ENCODE results near the gene TMC2.
A peak's percentile ranks its signal among the peaks of the same experiment; 100 is the strongest.

DNA sequence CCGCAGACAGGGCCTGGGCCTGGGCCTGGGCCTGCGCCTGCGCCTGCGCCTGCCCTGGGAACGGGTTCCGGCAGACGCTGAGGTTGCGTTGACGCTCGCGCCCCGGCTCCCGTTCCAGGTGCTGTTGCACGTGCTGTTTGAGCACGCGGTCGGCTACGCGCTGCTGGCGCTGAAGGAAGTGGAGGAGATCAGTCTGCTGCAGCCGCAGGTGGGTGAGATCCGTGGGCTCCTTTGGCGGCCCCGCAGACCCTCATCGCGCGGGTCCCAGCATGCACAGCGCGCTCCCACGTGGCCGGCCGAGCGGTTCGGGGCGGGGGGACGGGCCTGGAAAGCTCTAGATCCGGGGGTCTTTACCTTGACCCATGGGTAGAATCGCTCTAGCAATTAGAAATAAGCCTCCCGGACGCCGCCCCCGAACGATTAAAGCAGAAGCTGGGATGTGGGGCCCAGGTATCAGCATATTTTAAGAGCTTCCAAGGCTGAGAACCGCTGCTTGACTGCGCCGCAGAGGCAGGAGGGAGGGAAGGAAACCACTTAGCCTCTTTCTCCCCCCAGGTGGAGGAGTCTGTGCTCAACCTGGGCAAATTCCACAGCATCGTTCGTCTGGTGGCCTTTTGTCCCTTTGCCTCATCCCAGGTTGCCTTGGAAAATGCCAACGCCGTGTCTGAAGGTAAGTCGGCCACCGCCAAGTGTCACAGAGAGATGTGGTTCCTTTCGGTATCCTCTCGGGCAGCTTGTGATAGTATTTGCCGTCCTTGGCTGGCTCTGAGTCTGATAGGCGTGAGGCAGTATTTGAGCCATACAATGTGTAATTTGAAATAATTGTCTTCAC lies 116.6 kb downstream of the TMC2 start:
- no peak for TF ChIP-seq FOXK2 (IDR thresholded peaks at IDR 0.05)
- no peak for TF ChIP-seq SP1 (IDR thresholded peaks at IDR 0.05)
- no peak for TF ChIP-seq TARDBP (IDR thresholded peaks at IDR 0.05)
- no peak for TF ChIP-seq CTBP1 (IDR thresholded peaks at IDR 0.05; ENCODE audit: borderline replicate concordance)
- TF ChIP-seq FOXA1 (IDR thresholded peaks at IDR 0.05): no peak
- no peak for TF ChIP-seq ARNT (IDR thresholded peaks at IDR 0.05)
- TF ChIP-seq BHLHE40 (IDR thresholded peaks at IDR 0.05; ENCODE audit: borderline replicate concordance): no peak
- peak; percentile 55; the same call in 1 of the 2 replicates for TF ChIP-seq ELF4 (IDR thresholded peaks at IDR 0.05)
- TF ChIP-seq, protein P1, sequence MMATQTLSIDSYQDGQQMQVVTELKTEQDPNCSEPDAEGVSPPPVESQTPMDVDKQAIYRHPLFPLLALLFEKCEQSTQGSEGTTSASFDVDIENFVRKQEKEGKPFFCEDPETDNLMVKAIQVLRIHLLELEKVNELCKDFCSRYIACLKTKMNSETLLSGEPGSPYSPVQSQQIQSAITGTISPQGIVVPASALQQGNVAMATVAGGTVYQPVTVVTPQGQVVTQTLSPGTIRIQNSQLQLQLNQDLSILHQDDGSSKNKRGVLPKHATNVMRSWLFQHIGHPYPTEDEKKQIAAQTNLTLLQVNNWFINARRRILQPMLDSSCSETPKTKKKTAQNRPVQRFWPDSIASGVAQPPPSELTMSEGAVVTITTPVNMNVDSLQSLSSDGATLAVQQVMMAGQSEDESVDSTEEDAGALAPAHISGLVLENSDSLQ (IDR thresholded peaks at IDR 0.05): no peak
- TF ChIP-seq ZNF384 (IDR thresholded peaks at IDR 0.05): no peak
- TF ChIP-seq FOXM1 (IDR thresholded peaks at IDR 0.05; ENCODE audit: borderline replicate concordance): no peak
- no peak for TF ChIP-seq NFRKB (IDR thresholded peaks at IDR 0.05)
- no peak for TF ChIP-seq SUZ12 (IDR thresholded peaks at IDR 0.05)
- no peak for TF ChIP-seq HDGF (IDR thresholded peaks at IDR 0.05; ENCODE audit: borderline replicate concordance)

Measured in HEK293T (cell line).